ENCODE data around the gene ABR. TPM values are rescaled to one million over a fixed set of nuclear protein-coding genes. Genes with fewer than 3 reads are reported as not detected.
"Not testable (repeated sequence)": the region's sequence is repeated elsewhere in the genome, so short reads cannot be mapped to it uniquely, and the experiment has no call there.

ABR gene
- total RNA-seq, 2 experiments from 2014 or later = 32.1 to 33.4 TPM

DNA sequence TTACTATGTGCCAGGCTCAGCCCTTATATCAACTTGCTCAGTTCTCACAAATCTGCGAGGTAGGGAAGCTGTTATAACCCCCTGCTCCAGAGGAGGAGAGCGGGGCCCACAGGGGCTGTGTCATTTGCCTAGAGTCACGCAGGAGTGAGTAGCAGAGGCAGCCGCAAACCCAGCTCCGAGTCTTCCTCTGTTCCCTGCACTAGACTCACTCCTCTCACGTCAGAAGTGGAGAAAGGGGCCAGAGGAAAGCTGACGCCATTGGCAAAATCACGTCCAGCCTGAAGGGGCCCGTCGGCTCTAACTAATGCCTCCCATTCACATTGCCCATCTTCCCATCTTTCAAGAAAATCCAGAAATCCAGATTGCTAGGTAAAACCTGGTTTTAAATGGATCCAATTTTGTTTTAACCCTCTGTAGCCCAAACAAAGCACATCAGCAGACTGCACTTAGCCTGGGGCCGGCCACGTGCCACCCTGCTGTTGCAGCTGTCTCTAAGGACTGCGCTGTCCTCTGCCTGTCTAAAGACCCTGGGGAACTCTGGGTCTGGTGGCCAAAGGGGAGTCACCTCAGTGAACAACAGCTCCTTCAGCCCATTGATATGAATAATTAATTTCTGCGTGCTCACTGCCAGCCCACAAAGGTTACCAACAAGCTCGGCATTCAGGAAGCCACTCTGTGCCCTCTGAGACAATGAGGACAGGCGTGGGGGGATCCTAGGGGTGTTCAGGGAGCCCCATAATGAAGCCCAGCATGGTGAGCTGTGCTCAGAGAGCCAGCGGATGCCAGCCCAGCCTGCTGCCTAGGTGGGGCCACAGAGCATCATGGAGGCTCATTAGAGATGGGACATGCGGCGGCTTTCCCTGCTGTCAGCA, 36.7 kb upstream of the ABR start:
- peaks cover 2% of the 10 kb centered on the region for H3K27me3 Mint-ChIP-seq (ENCODE audit: low read depth)
- intact Hi-C loops (cut with micrococcal nuclease) = no loop called here
- H3K27ac Mint-ChIP-seq = no peak overlapping the region
- H3K4me1 Mint-ChIP-seq (ENCODE audit: low read depth) = no peaks in the 10 kb centered on the region
- H3K4me3 Mint-ChIP-seq = no peak overlapping the region
- no peaks in the 10 kb centered on the region for H3K36me3 Mint-ChIP-seq (ENCODE audit: low read depth)
- CTCF ChIA-PET = no interaction called here
- no peak for DNase-seq
- no peaks in the 10 kb centered on the region for H3K9me3 Mint-ChIP-seq

- Mint-ChIP-seq H3K27me3 (ENCODE audit: low read depth) (peaks cover under 1% of the 10 kb centered on the region), H3K4me1 (ENCODE audit: low read depth) (no peaks in the 10 kb centered on the region), H3K27ac (no peak overlapping the region), H3K4me3 (no peak overlapping the region), H3K36me3 (ENCODE audit: low read depth) (no peaks in the 10 kb centered on the region), H3K9me3 (no peaks in the 10 kb centered on the region)
- intact Hi-C loops (cut with micrococcal nuclease) = no loop called here
- no peak for DNase-seq
- CTCF ChIA-PET = interaction anchor here (0.6 to 1.0 kb wide), 3 partner anchors 9 to 138 kb away, joined by 3 read pairs; no protein-coding TSS in a partner anchor
Measured at GRCh38 chr17:1212946-1213345, 33.2 kb upstream of the ABR start.

DNA sequence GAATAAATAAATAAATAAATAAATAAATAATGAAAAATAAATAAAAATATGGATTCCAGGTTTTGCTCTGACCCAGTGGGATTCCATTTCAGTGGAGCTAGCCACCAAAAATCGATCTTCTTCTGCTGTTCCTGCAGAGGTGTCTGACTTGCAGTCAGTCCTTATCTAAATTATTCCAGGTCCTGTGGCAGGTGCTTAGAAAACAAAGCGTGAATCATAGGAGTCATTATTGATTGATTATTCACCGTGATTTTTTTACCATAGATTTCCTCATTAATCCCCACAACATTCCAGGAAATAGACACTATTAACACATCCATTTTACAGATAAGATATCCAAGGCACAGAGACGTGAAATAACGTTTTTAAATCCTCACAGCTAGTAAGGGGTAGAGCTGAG, 31.5 kb upstream of the ABR start:
- Mint-ChIP-seq H3K9me3 (no peaks in the 10 kb centered on the region), H3K4me3 (no peak overlapping the region), H3K27ac (no peak overlapping the region), H3K36me3 (ENCODE audit: low read depth) (no peaks in the 10 kb centered on the region), H3K27me3 (ENCODE audit: low read depth) (no peaks in the 10 kb centered on the region), H3K4me1 (ENCODE audit: low read depth) (no peaks in the 10 kb centered on the region)
- CTCF ChIA-PET = no interaction called here
- intact Hi-C loops (cut with micrococcal nuclease) = no loop called here
- no peak for DNase-seq

GRCh38 chr17:1208966-1209365, 29.2 kb upstream of the ABR start:
- Mint-ChIP-seq H3K36me3 (ENCODE audit: low read depth) (no peaks in the 10 kb centered on the region), H3K27ac (no peak overlapping the region), H3K4me3 (no peak overlapping the region), H3K27me3 (ENCODE audit: low read depth) (no peaks in the 10 kb centered on the region), H3K4me1 (ENCODE audit: low read depth) (no peaks in the 10 kb centered on the region), H3K9me3 (no peaks in the 10 kb centered on the region)
- CTCF ChIA-PET = interaction anchor here (0.6 to 1.6 kb wide), 2 partner anchors 22 to 123 kb away, joined by 3 to 7 read pairs; no protein-coding TSS in a partner anchor
- intact Hi-C loops (cut with micrococcal nuclease) = no loop called here
- DNase-seq = no peak

DNA sequence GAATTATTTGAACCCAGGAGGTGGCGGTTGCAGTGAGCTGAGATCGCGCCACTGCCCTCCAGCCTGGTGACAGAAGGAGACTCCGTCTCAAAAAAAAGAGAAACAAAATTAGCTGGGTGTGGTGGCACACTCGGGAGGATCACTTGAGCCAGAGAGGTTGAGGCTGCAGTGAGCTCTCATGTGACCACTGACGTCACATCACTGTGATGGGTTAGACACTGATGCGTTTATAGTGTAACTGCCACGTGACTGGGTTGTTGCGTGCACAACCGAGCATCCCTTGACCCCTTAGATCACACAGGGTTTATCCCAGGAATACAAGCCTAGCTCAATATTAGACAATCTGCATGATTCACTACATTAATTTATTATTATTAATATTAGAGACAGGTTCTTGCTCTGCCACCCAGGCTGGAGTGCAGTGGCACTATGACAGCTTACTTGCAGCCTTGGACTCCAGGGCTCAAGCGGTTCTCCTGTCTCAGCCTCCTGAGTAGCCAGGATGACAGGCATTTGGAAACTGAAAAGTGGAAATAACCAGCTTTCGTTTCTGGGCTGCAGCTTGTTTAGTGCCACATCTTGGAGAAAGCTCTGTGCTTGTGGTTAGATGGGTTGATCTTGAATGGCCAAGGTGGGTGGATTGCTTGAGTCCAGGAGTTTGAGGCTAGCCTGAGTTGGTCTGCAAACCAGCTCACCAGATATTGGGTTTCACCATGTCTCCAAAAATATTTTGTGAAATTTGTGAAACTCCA, 26.4 kb upstream of the ABR start:
- H3K9me3 Mint-ChIP-seq = no peaks in the 10 kb centered on the region
- no peaks in the 10 kb centered on the region for H3K36me3 Mint-ChIP-seq (ENCODE audit: low read depth)
- H3K4me3 Mint-ChIP-seq = no peak overlapping the region
- intact Hi-C loops (cut with micrococcal nuclease) = no loop called here
- CTCF ChIA-PET = interaction anchor here (0.6 to 1.4 kb wide), 4 partner anchors 84 to 1579 kb away, joined by 3 to 4 read pairs (median 3); no protein-coding TSS in a partner anchor
- no peaks in the 10 kb centered on the region for H3K27me3 Mint-ChIP-seq (ENCODE audit: low read depth)
- H3K27ac Mint-ChIP-seq = no peak overlapping the region
- peaks cover 13% of the 10 kb centered on the region for H3K4me1 Mint-ChIP-seq (ENCODE audit: low read depth)
- no peak for DNase-seq

DNA sequence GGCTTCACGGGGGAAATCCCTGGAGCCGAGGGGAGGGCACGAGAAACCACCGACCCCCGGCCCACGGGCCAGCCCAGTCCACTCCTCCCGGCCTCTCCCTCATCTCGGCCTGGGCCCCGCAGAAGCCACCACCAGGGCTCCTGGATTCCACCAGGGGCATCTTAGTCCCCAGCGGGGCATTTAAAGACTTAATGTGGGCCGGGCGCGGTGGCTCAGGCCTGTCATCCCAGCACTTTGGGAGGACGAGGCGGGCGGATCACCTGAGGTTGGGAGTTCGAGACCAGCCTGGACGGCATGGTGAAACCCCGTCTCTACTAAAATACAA, 24.1 kb upstream of the ABR start:
- Mint-ChIP-seq H3K27me3 (ENCODE audit: low read depth) (no peaks in the 10 kb centered on the region), H3K4me3 (no peak overlapping the region), H3K9me3 (no peaks in the 10 kb centered on the region), H3K27ac (no peak overlapping the region), H3K4me1 (ENCODE audit: low read depth) (peaks cover 21% of the 10 kb centered on the region), H3K36me3 (ENCODE audit: low read depth) (no peaks in the 10 kb centered on the region)
- CTCF ChIA-PET = no interaction called here
- intact Hi-C loops (cut with micrococcal nuclease) = loop anchor here (5.0 kb wide), 1 partner anchor 82 kb away; no protein-coding TSS in a partner anchor
- no peak for DNase-seq

DNA sequence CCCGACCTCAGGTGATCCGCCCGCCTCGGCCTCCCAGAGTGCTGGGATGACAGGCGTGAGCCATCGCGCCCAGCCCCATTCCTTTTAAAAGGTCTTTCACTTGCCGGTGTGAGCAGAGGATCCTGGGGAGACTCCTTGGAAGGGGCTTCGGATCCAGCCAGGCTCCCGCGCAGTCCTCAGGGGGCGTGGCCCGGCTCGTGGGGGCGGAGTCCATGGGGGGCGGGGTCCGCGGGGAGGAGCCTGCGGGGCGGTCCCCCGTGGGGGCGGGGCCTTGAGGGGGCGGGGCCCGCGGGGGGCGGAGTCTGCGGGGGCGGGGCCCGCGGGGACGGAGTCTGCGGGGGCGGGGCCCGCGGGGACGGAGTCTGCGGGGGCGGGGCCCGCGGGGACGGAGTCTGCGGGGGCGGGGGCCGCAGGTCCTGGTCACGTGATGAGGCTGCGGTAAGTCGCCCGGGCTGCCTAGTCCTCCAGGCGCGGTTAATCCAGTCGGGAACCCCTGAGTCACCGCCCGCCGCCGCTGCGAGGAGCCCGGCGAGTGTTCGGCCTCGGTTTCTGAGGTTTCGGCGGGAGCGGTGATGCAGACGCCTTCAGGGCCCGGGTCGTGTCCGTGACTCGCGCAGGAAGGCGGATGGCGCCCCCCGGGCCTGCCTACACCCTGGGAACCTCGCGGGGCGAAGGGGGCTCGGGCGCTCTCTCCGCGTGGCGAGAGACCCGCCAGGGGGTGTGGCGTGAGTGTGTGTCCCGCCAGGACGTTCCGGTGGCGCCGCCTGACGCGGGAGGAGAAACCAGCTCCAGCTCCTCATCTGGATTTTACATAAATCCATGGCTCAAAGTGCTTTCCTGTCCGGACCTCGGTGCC, 23.6 kb upstream of the ABR start:
- H3K4me1 Mint-ChIP-seq (ENCODE audit: low read depth) = peaks cover 21% of the 10 kb centered on the region
- intact Hi-C loops (cut with micrococcal nuclease) = loop anchor here (5.0 kb wide), 1 partner anchor 81 kb away; no protein-coding TSS in a partner anchor
- no peaks in the 10 kb centered on the region for H3K36me3 Mint-ChIP-seq (ENCODE audit: low read depth)
- CTCF ChIA-PET = interaction anchor here (0.5 kb wide), 1 partner anchor 10 kb away, joined by 3 read pairs; no protein-coding TSS in a partner anchor
- H3K27me3 Mint-ChIP-seq (ENCODE audit: low read depth) = no peaks in the 10 kb centered on the region
- H3K4me3 Mint-ChIP-seq = no peak overlapping the region
- no peaks in the 10 kb centered on the region for H3K9me3 Mint-ChIP-seq
- peak; percentile 56 for DNase-seq
- H3K27ac Mint-ChIP-seq = no peak overlapping the region

- Mint-ChIP-seq H3K4me3 (no peak overlapping the region), H3K27ac (no peak overlapping the region), H3K4me1 (ENCODE audit: low read depth) (peaks cover 31% of the 10 kb centered on the region), H3K9me3 (no peaks in the 10 kb centered on the region), H3K36me3 (ENCODE audit: low read depth) (no peaks in the 10 kb centered on the region), H3K27me3 (ENCODE audit: low read depth) (no peaks in the 10 kb centered on the region)
- intact Hi-C loops (cut with micrococcal nuclease) = loop anchor here (5.0 kb wide), 1 partner anchor 80 kb away; no protein-coding TSS in a partner anchor
- CTCF ChIA-PET = no interaction called here
- DNase-seq = no peak
Measured at GRCh38 chr17:1202291-1202690, 22.5 kb upstream of the ABR start.

DNA sequence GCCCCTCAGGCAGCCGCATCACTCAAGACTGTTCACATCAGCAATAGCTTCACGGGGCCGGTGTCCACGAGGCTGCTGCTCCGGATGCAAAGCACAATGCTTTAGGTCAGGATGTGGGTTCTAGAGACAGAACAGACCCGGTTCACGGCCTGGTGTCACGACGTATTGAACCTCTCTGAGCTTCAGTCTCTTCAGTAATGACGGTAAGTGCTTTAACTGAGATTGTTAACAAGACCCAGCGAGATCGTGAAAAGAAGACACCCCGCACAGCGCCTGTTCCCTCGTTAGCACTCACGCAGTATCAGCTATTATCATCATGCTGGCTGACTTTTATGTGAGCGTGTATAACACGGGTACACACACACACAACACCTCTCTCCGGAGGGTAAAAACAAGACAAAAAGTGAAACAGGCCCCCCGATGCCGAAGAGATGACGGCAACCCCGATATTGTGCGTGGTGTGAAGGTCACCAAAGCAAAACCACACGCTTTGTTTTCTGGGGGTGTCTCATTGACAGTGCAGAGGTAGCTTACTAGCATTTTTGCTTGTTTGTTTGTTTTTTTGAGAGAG, 21.4 kb upstream of the ABR start:
- no peak overlapping the region for H3K27ac Mint-ChIP-seq

GRCh38 chr17:1199271-1199743, 19.5 kb upstream of the ABR start:
- H3K27me3 Mint-ChIP-seq (ENCODE audit: low read depth); DNase-seq; H3K27ac Mint-ChIP-seq; H3K4me3 Mint-ChIP-seq; H3K36me3 Mint-ChIP-seq (ENCODE audit: low read depth); intact Hi-C loops (cut with micrococcal nuclease); H3K9me3 Mint-ChIP-seq: not testable (repeated sequence)
- CTCF ChIA-PET = interaction anchor here (0.6 to 3.3 kb wide), 4 partner anchors 12 to 99 kb away, joined by 3 to 19 read pairs (median 4); no protein-coding TSS in a partner anchor
- H3K4me1 Mint-ChIP-seq (ENCODE audit: low read depth) = peaks cover 31% of the 10 kb centered on the region

More for the DNA sequence above, 21.4 kb upstream of the ABR start:
- Mint-ChIP-seq H3K27me3 (ENCODE audit: low read depth) (no peaks in the 10 kb centered on the region), H3K4me1 (ENCODE audit: low read depth) (peaks cover 31% of the 10 kb centered on the region), H3K36me3 (ENCODE audit: low read depth) (no peaks in the 10 kb centered on the region), H3K4me3 (no peak overlapping the region), H3K9me3 (no peaks in the 10 kb centered on the region)
- intact Hi-C loops (cut with micrococcal nuclease) = loop anchor here (5.0 kb wide), 1 partner anchor 79 kb away; no protein-coding TSS in a partner anchor
- peak; percentile 46 for DNase-seq
- CTCF ChIA-PET = interaction anchor here (0.6 to 1.1 kb wide), 4 partner anchors 14 to 451 kb away, joined by 3 to 5 read pairs (median 4); no protein-coding TSS in a partner anchor

DNA sequence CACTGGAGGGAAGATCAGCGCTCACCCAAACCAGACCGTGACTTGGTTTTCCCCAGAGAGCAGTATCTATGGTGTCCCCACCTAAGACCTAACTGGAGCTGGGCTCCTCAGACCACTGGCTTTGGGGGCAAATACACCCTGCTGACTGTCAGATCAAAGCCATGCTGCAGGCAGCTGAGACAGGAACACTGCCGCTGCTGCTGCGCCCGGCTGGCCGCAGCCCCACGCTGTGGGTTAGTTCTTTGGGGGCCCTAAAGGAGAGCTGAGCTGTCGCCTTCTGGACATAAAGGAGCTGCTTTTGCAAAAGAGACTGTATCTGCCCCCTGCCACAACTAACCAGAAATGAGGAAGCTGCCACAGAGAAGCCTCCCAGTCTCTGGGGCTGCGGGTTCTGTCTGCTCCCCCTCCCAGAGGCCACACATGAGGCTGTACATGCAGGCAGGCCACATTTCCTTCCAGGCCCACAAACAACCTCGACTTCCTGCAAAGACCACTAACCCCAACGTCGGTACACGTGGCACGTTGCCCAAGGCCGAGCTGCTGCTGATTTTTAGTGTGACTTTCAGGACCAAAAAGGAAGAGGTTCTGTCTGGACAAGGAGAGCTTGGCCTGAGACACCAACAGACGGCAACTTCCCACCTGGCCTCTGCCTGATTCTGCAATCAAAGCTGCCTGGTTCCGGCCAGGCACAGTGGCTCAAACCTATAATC, 18.2 kb upstream of the ABR start:
- no peak overlapping the region for H3K4me3 Mint-ChIP-seq
- peak; percentile 54 for DNase-seq
- H3K27me3 Mint-ChIP-seq (ENCODE audit: low read depth) = no peaks in the 10 kb centered on the region
- H3K27ac Mint-ChIP-seq = no peak overlapping the region
- intact Hi-C loops (cut with micrococcal nuclease) = no loop called here
- no peaks in the 10 kb centered on the region for H3K9me3 Mint-ChIP-seq
- CTCF ChIA-PET = interaction anchor here (0.9 to 3.3 kb wide), 4 partner anchors 10 to 75 kb away, joined by 3 to 19 read pairs (median 5); no protein-coding TSS in a partner anchor
- no peaks in the 10 kb centered on the region for H3K36me3 Mint-ChIP-seq (ENCODE audit: low read depth)
- peaks cover 31% of the 10 kb centered on the region for H3K4me1 Mint-ChIP-seq (ENCODE audit: low read depth)
